NCI-H146 treated with DMSO at 0.1 percent for 48 hours (cell line): ENCODE data around the gene MCHR1.

Experiments used
- DNase-seq: peaks from one replicate; lab custom pipeline; 2025; ENCODE audit not compliant: unreplicated experiment; lab: John Stamatoyannopoulos, UW

The MCHR1 gene

GRCh38 chr22:40723396-40723933 is 44.2 kb downstream of the MCHR1 start:
- no peak for DNase-seq

GRCh38 chr22:40726514-40726913 is 47.2 kb downstream of the MCHR1 start:
- no peak for DNase-seq

DNA sequence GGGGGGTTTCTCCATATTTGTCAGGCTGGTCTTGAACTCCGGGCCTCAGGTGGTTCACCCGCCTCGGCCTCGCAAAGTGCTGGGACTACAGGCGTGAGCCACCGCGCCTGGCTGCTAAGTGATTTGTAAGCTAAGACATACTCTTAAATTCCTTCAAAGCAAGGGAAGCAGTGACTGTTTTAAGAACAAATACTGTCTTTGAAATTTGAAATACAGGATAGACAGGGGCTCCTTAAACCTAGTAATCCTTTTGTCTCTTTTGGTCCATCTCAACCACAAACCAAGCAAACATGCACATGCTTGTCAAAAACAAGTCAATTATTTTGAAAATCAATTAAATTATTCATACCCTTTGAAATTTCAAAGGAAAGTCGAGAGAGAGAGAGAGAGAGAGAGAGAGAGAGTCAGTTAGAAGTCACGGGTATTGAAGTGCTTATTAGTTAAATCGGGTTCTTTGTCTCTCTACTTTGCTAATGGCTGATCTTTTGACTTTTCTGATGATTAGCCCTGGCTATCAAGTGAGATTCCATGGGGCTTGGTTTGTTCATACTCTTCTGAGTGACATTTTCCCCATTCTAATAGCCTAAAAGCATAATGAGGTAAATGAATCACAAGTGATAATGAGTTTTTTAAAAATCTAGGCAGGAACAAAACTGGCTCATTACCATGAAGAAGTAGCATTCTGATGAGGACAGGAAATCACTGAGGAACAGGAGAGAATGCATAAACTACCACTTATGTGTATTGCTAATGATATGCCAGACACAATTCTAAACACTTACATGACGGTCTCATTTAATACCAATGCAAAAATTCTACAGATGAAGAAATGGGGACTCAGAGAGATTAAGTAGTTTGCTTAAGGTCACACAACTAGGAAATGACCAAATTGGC is 48.0 kb downstream of the MCHR1 start:
- no peak for DNase-seq

DNA sequence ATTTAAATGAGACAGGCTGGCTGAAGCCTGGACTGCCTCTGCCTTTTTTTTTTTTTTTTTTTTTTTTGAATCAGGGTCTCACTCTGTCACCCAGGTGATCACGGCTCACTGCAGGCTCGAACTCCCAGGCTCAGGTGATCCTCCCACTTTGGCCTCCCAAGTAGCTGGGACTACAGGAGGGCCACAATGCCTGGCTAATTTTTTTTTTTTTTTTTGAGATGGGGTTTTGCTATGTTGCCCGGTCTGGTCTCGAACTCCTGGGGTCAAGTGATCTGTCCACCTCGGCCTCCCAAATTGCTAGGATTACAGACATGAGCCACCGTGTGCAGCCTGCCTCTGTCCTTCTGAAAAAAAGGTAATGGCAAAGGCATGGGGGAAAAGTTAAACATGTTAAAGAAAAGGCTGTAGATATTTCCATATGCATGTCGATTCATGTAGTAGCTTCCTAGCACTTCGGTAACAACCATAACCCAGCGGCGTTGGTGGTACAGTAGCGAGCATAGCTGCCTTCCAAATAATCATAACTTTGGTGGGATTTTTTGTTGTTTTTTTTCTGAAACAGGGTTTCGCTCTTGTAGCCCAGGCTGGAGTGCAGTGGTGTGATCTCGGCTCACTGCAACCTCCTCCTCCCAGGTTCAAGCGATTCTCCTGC is 48.8 kb downstream of the MCHR1 start:
- no peak for DNase-seq

DNA sequence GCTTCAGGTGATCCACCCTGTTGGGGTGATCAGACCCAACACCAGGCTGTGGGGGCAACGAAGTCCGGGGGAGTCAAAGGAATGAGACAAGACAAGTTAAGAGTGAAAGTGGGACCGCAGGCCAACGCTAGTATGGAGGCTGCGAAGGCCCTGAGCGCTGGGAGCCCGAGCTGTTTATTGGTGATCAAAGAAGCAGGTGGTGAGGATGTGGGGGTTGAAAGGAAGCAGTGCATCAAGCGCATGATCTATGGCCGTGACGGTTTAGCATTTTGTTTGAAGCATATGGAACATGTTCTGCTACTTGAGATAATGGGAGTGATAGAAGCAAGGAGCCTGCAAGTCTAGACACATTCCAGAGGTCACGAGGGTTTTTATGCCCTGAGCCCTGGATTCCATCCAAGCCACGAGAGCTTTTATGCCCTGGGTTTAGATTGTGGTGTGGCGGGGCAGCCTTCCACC is 49.5 kb downstream of the MCHR1 start:
- DNase-seq: no peak

GRCh38 chr22:40729284-40729683 is 50.0 kb downstream of the MCHR1 start:
- no peak for DNase-seq
